ENCODE data around the gene IGF1.

DNA sequence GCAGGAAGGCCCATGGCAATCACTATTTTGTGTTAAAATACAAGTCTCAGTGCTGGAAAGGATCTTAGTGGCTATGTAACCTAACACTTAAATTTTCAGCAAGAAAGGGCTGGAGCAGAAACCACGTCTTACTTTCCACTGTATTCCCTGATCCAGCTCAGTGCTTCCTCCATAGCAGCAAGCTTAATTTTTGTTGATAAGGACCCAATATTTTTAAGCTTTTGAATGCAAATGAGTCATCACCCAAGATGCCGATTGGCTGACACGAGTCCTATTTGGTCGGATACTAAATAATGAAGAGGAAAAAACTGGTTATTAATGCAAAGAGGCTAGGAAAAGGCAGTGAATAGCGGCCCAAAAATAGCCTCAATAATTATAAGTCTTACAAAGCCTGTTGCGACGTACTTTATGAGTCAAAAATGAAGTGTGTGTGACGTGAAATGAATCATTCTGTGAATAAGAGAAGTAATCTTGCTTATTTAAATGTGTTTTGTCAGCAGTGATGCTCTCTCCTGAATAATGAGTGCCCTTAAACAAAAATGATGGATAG, 46.9 kb upstream of the IGF1 start:
- no peak for TF ChIP-seq CTCF (conservative IDR thresholded peaks at IDR 0.05; ENCODE audit: low read length)
- TF ChIP-seq EZH2phosphoT487 (IDR thresholded peaks at IDR 0.05; ENCODE audit: borderline replicate concordance) = no peak
